Immature natural killer cell (primary cell): ENCODE results near the gene ADD3. TPM values are rescaled to one million over a fixed set of nuclear protein-coding genes. Genes with fewer than 3 reads are reported as not detected.

Experiments used
- DNase-seq, 3 donors: peaks; one replicate each; pipeline ENCODE4 v3.0.0; 2022; ENCODE audit warnings: mixed read lengths in 1 of 3
- H3K27ac Mint-ChIP-seq, 6 donors: one replicate each; pipeline ENCODE4 v1.8.0; 2020; ENCODE audit warnings: mixed read lengths in 6 of 6, mild to moderate bottlenecking in 5 of 6, inconsistent platforms in 4 of 6, moderate library complexity in 3 of 6
- H3K27me3 Mint-ChIP-seq, 3 donors: one replicate each; pipeline ENCODE4 v1.8.0; 2020 to 2021; ENCODE audit warnings: low read depth in 3 of 3, mild to moderate bottlenecking in 3 of 3, mixed read lengths in 3 of 3, moderate library complexity in 3 of 3, inconsistent platforms in 1 of 3
- H3K36me3 Mint-ChIP-seq, 3 donors: one replicate each; pipeline ENCODE4 v1.8.0; 2020; ENCODE audit warnings: mixed read lengths in 3 of 3, inconsistent platforms in 2 of 3, mild to moderate bottlenecking in 2 of 3
- H3K4me1 Mint-ChIP-seq, 2 donors: one replicate each; pipeline ENCODE4 v1.8.0; 2020; ENCODE audit warnings: inconsistent platforms in 2 of 2, mild to moderate bottlenecking in 2 of 2, mixed read lengths in 2 of 2, moderate library complexity in 1 of 2
- H3K4me3 Mint-ChIP-seq, 5 donors: one replicate each; pipeline ENCODE4 v1.8.0; 2020; ENCODE audit warnings: mild to moderate bottlenecking in 5 of 5, mixed read lengths in 5 of 5, inconsistent platforms in 3 of 5, moderate library complexity in 3 of 5
- H3K9me3 Mint-ChIP-seq, 6 donors: one replicate each; pipeline ENCODE4 v1.8.0; 2020; ENCODE audit warnings: mild to moderate bottlenecking in 6 of 6, mixed read lengths in 6 of 6, inconsistent platforms in 4 of 6, moderate library complexity in 3 of 6
- polyA plus RNA-seq, 3 donors: library from polyadenylated mRNA; unstranded; fragments of 300-500 nt; fragmentation: Illumina TruSeq; gene quantifications; one replicate each; pipeline ENCODE4 v1.2.3, GENCODE V29; 2021

ADD3 gene
- polyA plus RNA-seq, 3 donors from 2014 or later, result 336 to 513 (median 447) TPM

- no peaks in the 10 kb centered on the region for H3K9me3 Mint-ChIP-seq
Observed at GRCh38 chr10:110083884-110084283, 76.1 kb downstream of the ADD3 start.

GRCh38 chr10:110087682-110088081 lies 79.9 kb downstream of the ADD3 start:
- Mint-ChIP-seq H3K27me3 (peaks cover 0 to 6% (median 0%) of the 10 kb centered on the region in 3 donors), H3K27ac (peak overlapping the region; percentile 88 to 98 (median 96)), H3K36me3 (peaks cover 0 to 13% (median 5%) of the 10 kb centered on the region in 3 donors), H3K4me3 (peak overlapping the region; percentile 30 to 78 (median 40)), H3K4me1 (peaks cover 84 to 98% of the 10 kb centered on the region in 2 donors), H3K9me3 (no peaks in the 10 kb centered on the region)
- no peak for DNase-seq

More at GRCh38 chr10:110083884-110084283, 76.1 kb downstream of the ADD3 start:
- Mint-ChIP-seq H3K27ac (peak overlapping the region; percentile 66 to 96 (median 82)), H3K4me3 (peak overlapping the region in 1 of 5 donors; percentile 14), H3K27me3 (peaks cover 0 to 9% (median 2%) of the 10 kb centered on the region in 3 donors), H3K4me1 (peaks cover 90 to 100% of the 10 kb centered on the region in 2 donors), H3K36me3 (peaks cover 0 to 6% (median 3%) of the 10 kb centered on the region in 3 donors)
- DNase-seq, result no peak

GRCh38 chr10:110088367-110089104 lies 80.8 kb downstream of the ADD3 start:
- no peaks in the 10 kb centered on the region for H3K9me3 Mint-ChIP-seq
- peaks cover 0 to 10% (median 0%) of the 10 kb centered on the region in 3 donors for H3K36me3 Mint-ChIP-seq
- H3K27me3 Mint-ChIP-seq, result peaks cover 0 to 2% (median 0%) of the 10 kb centered on the region in 3 donors
- H3K4me3 Mint-ChIP-seq, result peak overlapping the region in 2 of 5 donors; percentile 6 to 13
- DNase-seq, result no peak
- H3K4me1 Mint-ChIP-seq, result peaks cover 79 to 98% of the 10 kb centered on the region in 2 donors
- H3K27ac Mint-ChIP-seq, result peak overlapping the region; percentile 55 to 98 (median 96)

- peaks cover 0 to 10% (median 0%) of the 10 kb centered on the region in 3 donors for H3K36me3 Mint-ChIP-seq
- no peak for DNase-seq
- H3K9me3 Mint-ChIP-seq, result no peaks in the 10 kb centered on the region
- peaks cover 81 to 98% of the 10 kb centered on the region in 2 donors for H3K4me1 Mint-ChIP-seq
- H3K27ac Mint-ChIP-seq, result peak overlapping the region in 1 of 6 donors; percentile 49
- H3K27me3 Mint-ChIP-seq, result peaks cover 0 to 2% (median 0%) of the 10 kb centered on the region in 3 donors
- H3K4me3 Mint-ChIP-seq, result no peak overlapping the region
Observed at GRCh38 chr10:110091830-110092229, 84.0 kb downstream of the ADD3 start.

- peaks cover 0 to 10% (median 0%) of the 10 kb centered on the region in 3 donors for H3K36me3 Mint-ChIP-seq
- H3K4me3 Mint-ChIP-seq, result no peak overlapping the region
- H3K27ac Mint-ChIP-seq, result peak overlapping the region in 5 of 6 donors; percentile 0 to 37 (median 29)
- peaks cover 74 to 97% of the 10 kb centered on the region in 2 donors for H3K4me1 Mint-ChIP-seq
- DNase-seq, result no peak
- no peaks in the 10 kb centered on the region for H3K9me3 Mint-ChIP-seq
- H3K27me3 Mint-ChIP-seq, result peaks cover 0 to 2% (median 0%) of the 10 kb centered on the region in 3 donors
Observed at GRCh38 chr10:110093722-110094121, 85.9 kb downstream of the ADD3 start.

- peaks cover 74 to 95% of the 10 kb centered on the region in 2 donors for H3K4me1 Mint-ChIP-seq
- peaks cover 0 to 13% (median 0%) of the 10 kb centered on the region in 3 donors for H3K36me3 Mint-ChIP-seq
- DNase-seq, result no peak
- H3K4me3 Mint-ChIP-seq, result no peak overlapping the region
- peak overlapping the region in 4 of 6 donors; percentile 14 to 69 (median 47) for H3K27ac Mint-ChIP-seq
- H3K9me3 Mint-ChIP-seq, result no peaks in the 10 kb centered on the region
- H3K27me3 Mint-ChIP-seq, result peaks cover 0 to 2% (median 0%) of the 10 kb centered on the region in 3 donors
Observed at GRCh38 chr10:110094786-110095185, 87.0 kb downstream of the ADD3 start.

- Mint-ChIP-seq H3K27me3 (peaks cover 0 to 2% (median 0%) of the 10 kb centered on the region in 3 donors), H3K4me1 (peaks cover 46 to 90% of the 10 kb centered on the region in 2 donors), H3K4me3 (no peak overlapping the region), H3K9me3 (no peaks in the 10 kb centered on the region), H3K27ac (peak overlapping the region in 5 of 6 donors; percentile 11 to 79 (median 50)), H3K36me3 (peaks cover 5 to 19% (median 12%) of the 10 kb centered on the region in 3 donors)
- no peak for DNase-seq
Observed at GRCh38 chr10:110101464-110102144, 93.8 kb downstream of the ADD3 start.

- Mint-ChIP-seq H3K36me3 (peaks cover 5 to 20% (median 12%) of the 10 kb centered on the region in 3 donors), H3K27ac (peak overlapping the region; percentile 23 to 83 (median 72)), H3K4me1 (peaks cover 36 to 88% of the 10 kb centered on the region in 2 donors), H3K9me3 (no peaks in the 10 kb centered on the region), H3K27me3 (no peaks in the 10 kb centered on the region), H3K4me3 (no peak overlapping the region)
- no peak for DNase-seq
Observed at GRCh38 chr10:110103921-110104461, 96.2 kb downstream of the ADD3 start.

- H3K27me3 Mint-ChIP-seq, result no peaks in the 10 kb centered on the region
- H3K36me3 Mint-ChIP-seq, result peaks cover 5 to 22% (median 12%) of the 10 kb centered on the region in 3 donors
- no peaks in the 10 kb centered on the region for H3K9me3 Mint-ChIP-seq
- H3K4me1 Mint-ChIP-seq, result peaks cover 44 to 90% of the 10 kb centered on the region in 2 donors
- peak overlapping the region in 4 of 6 donors; percentile 35 to 63 (median 50) for H3K27ac Mint-ChIP-seq
- no peak for DNase-seq
- H3K4me3 Mint-ChIP-seq, result no peak overlapping the region
Observed at GRCh38 chr10:110105873-110106272, 98.1 kb downstream of the ADD3 start.

GRCh38 chr10:110107430-110107829 lies 99.6 kb downstream of the ADD3 start:
- no peak for DNase-seq
- no peak overlapping the region for H3K4me3 Mint-ChIP-seq
- H3K4me1 Mint-ChIP-seq, result peaks cover 39 to 82% of the 10 kb centered on the region in 2 donors
- no peaks in the 10 kb centered on the region for H3K9me3 Mint-ChIP-seq
- peak overlapping the region in 3 of 6 donors; percentile 3 to 63 (median 10) for H3K27ac Mint-ChIP-seq
- H3K36me3 Mint-ChIP-seq, result peaks cover 0 to 14% (median 12%) of the 10 kb centered on the region in 3 donors
- H3K27me3 Mint-ChIP-seq, result no peaks in the 10 kb centered on the region

- peaks cover 4 to 16% (median 13%) of the 10 kb centered on the region in 3 donors for H3K36me3 Mint-ChIP-seq
- DNase-seq, result no peak
- H3K27ac Mint-ChIP-seq, result peak overlapping the region in 5 of 6 donors; percentile 1 to 60 (median 11)
Observed at GRCh38 chr10:110107887-110108286, 100.1 kb downstream of the ADD3 start.

GRCh38 chr10:110109511-110109910 lies 101.7 kb downstream of the ADD3 start:
- no peaks in the 10 kb centered on the region for H3K9me3 Mint-ChIP-seq
- no peak for DNase-seq
- peak overlapping the region; percentile 12 to 82 (median 41) for H3K27ac Mint-ChIP-seq
- peaks cover 36 to 79% of the 10 kb centered on the region in 2 donors for H3K4me1 Mint-ChIP-seq
- H3K27me3 Mint-ChIP-seq, result no peaks in the 10 kb centered on the region
- peaks cover 16 to 25% (median 17%) of the 10 kb centered on the region in 3 donors for H3K36me3 Mint-ChIP-seq
- peak overlapping the region in 1 of 5 donors; percentile 41 for H3K4me3 Mint-ChIP-seq

More at GRCh38 chr10:110107887-110108286, 100.1 kb downstream of the ADD3 start:
- H3K4me1 Mint-ChIP-seq, result peaks cover 41 to 84% of the 10 kb centered on the region in 2 donors
- no peaks in the 10 kb centered on the region for H3K27me3 Mint-ChIP-seq
- H3K9me3 Mint-ChIP-seq, result no peaks in the 10 kb centered on the region
- H3K4me3 Mint-ChIP-seq, result no peak overlapping the region

GRCh38 chr10:110110338-110110737 lies 102.6 kb downstream of the ADD3 start:
- H3K27me3 Mint-ChIP-seq, result peaks cover 0 to 2% (median 0%) of the 10 kb centered on the region in 3 donors
- no peaks in the 10 kb centered on the region for H3K9me3 Mint-ChIP-seq
- H3K4me1 Mint-ChIP-seq, result peaks cover 37 to 78% of the 10 kb centered on the region in 2 donors
- peak overlapping the region in 3 of 5 donors; percentile 19 to 48 (median 28) for H3K4me3 Mint-ChIP-seq
- peak in 2 of 3 donors; percentile 8 to 22 for DNase-seq
- peak overlapping the region; percentile 56 to 86 (median 78) for H3K27ac Mint-ChIP-seq
- H3K36me3 Mint-ChIP-seq, result peaks cover 17 to 29% (median 21%) of the 10 kb centered on the region in 3 donors
